Esophagus (tissue), 2 donors: Measurements from ENCODE around the gene BTBD19. TPM values are rescaled to one million over a fixed set of nuclear protein-coding genes. Genes with fewer than 3 reads are reported as not detected.
A peak's percentile ranks its signal among the peaks of the same experiment; 100 is the strongest.

ENCODE experiments used
- H3K27ac ChIP-seq, 2 donors: one replicate each; pipeline ENCODE4 v1.5.1; 2013; ENCODE audit warnings: low read depth in 2 of 2, mild to moderate bottlenecking in 2 of 2, inconsistent platforms in 1 of 2, low read length in 1 of 2, moderate library complexity in 1 of 2
- H3K27me3 ChIP-seq, 2 donors: one replicate each; pipeline ENCODE4 v1.6.1; 2013; ENCODE audit warnings: low read length in 2 of 2, control low read depth in 1 of 2, mild to moderate bottlenecking in 1 of 2; ENCODE audit not compliant: insufficient read depth in 2 of 2, control insufficient read depth in 1 of 2
- H3K36me3 ChIP-seq, 2 donors: one replicate each; pipeline ENCODE4 v1.6.1; 2013; ENCODE audit warnings: low read length in 1 of 2; ENCODE audit not compliant: control insufficient read depth in 2 of 2, insufficient read depth in 2 of 2
- H3K4me1 ChIP-seq, 2 donors: one replicate each; pipeline ENCODE4 v1.6.1; 2013; ENCODE audit warnings: low read length in 1 of 2; ENCODE audit not compliant: control insufficient read depth in 2 of 2, insufficient read depth in 2 of 2
- H3K4me3 ChIP-seq, 2 donors: one replicate each; pipeline ENCODE4 v1.5.1; 2013; ENCODE audit warnings: low read length in 2 of 2, mild to moderate bottlenecking in 2 of 2, low read depth in 1 of 2, moderate library complexity in 1 of 2
- H3K9me3 ChIP-seq, 2 donors: one replicate each; pipeline ENCODE4 v1.6.1; 2013; ENCODE audit warnings: mild to moderate bottlenecking in 2 of 2, low read depth in 1 of 2, low read length in 1 of 2, moderate library complexity in 1 of 2; ENCODE audit not compliant: control insufficient read depth in 2 of 2, insufficient read depth in 1 of 2
- WGBS, 2 donors: extraction: QIAGEN DNeasy Blood & Tissue Kit; methylation state at CpG; one replicate each; pipeline ENCODE4 v1.1.7; 2013; 5-methylcytosine and 5-hydroxymethylcytosine counted together
- polyA plus RNA-seq, 2 donors: library from polyadenylated mRNA; stranded (reverse); fragments of 200-250 nt; gene quantifications; one replicate each; pipeline ENCODE4 v1.2.3, GENCODE V29; 2013
- donor health status: healthy with polysubstance abuse.
- donor health status: Bipolar disorder and iron deficiency.

Gene BTBD19
- polyA plus RNA-seq, 2 donors: 1.3 to 8.0 TPM

GRCh38 chr1:44801491-44802305 is 6.6 kb upstream of the BTBD19 start:
- peaks cover 12 to 41% of the 10 kb centered on the region in 2 donors for H3K36me3 ChIP-seq
- peak overlapping the region; percentile 37 to 41 for H3K27ac ChIP-seq
- H3K9me3 ChIP-seq: no peaks in the 10 kb centered on the region
- H3K27me3 ChIP-seq: no peaks in the 10 kb centered on the region
- peak overlapping the region; percentile 52 to 77 for H3K4me3 ChIP-seq
- H3K4me1 ChIP-seq: peaks cover 0 to 18% of the 10 kb centered on the region in 2 donors
- WGBS, 2 donors: 51 to 59% methylated on average over 13 of the region's 13 CpGs

GRCh38 chr1:44802306-44803061 is 5.8 kb upstream of the BTBD19 start:
- peaks cover 12 to 41% of the 10 kb centered on the region in 2 donors for H3K36me3 ChIP-seq
- H3K4me1 ChIP-seq: peaks cover 0 to 25% of the 10 kb centered on the region in 2 donors
- H3K27ac ChIP-seq: peak overlapping the region; percentile 37 to 41
- 84 to 85% methylated on average over 13 of the region's 13 CpGs for WGBS, 2 donors
- H3K4me3 ChIP-seq: peak overlapping the region; percentile 27 to 77
- no peaks in the 10 kb centered on the region for H3K9me3 ChIP-seq
- no peaks in the 10 kb centered on the region for H3K27me3 ChIP-seq

- Histone ChIP-seq H3K9me3 (no peaks in the 10 kb centered on the region), H3K4me3 (peak overlapping the region; percentile 27 to 77), H3K27me3 (no peaks in the 10 kb centered on the region), H3K4me1 (peaks cover 0 to 30% of the 10 kb centered on the region in 2 donors), H3K27ac (peak overlapping the region in 1 of 2 donors; percentile 37), H3K36me3 (peaks cover 12 to 41% of the 10 kb centered on the region in 2 donors)
- 85 to 90% methylated on average over 9 of the region's 9 CpGs for WGBS, 2 donors
These were observed 5.3 kb upstream of the BTBD19 start for GRCh38 chr1:44803062-44803311.

GRCh38 chr1:44803312-44804095 is 4.8 kb upstream of the BTBD19 start:
- Histone ChIP-seq H3K4me3 (peak overlapping the region; percentile 9 to 77), H3K36me3 (peaks cover 12 to 41% of the 10 kb centered on the region in 2 donors), H3K27me3 (no peaks in the 10 kb centered on the region), H3K9me3 (no peaks in the 10 kb centered on the region), H3K4me1 (peaks cover 4 to 36% of the 10 kb centered on the region in 2 donors), H3K27ac (peak overlapping the region; percentile 25 to 69)
- WGBS, 2 donors: 78 to 84% methylated on average over 13 of the region's 13 CpGs

GRCh38 chr1:44805311-44806024 is 2.9 kb upstream of the BTBD19 start:
- WGBS, 2 donors: 91 to 93% methylated on average over 20 of the region's 20 CpGs
- Histone ChIP-seq H3K27me3 (no peaks in the 10 kb centered on the region), H3K4me3 (no peak overlapping the region), H3K36me3 (peaks cover 12 to 42% of the 10 kb centered on the region in 2 donors), H3K9me3 (no peaks in the 10 kb centered on the region), H3K27ac (peak overlapping the region; percentile 34 to 99), H3K4me1 (peaks cover 17 to 53% of the 10 kb centered on the region in 2 donors)

- H3K4me1 ChIP-seq: peaks cover 17 to 52% of the 10 kb centered on the region in 2 donors
- peak overlapping the region; percentile 99 to 100 for H3K27ac ChIP-seq
- H3K27me3 ChIP-seq: no peaks in the 10 kb centered on the region
- peaks cover 12 to 43% of the 10 kb centered on the region in 2 donors for H3K36me3 ChIP-seq
- H3K9me3 ChIP-seq: no peaks in the 10 kb centered on the region
- WGBS, 2 donors: 90 to 94% methylated on average over 68 to 70 of the region's 70 CpGs
- no peak overlapping the region for H3K4me3 ChIP-seq
These were observed 2.2 kb upstream of the BTBD19 start for GRCh38 chr1:44806025-44806703.

GRCh38 chr1:44806704-44807363 is 1.5 kb upstream of the BTBD19 start, which contains the start of gene DYNLT4:
DYNLT4 (minus strand) TSS chr1:44807351; CDS start chr1:44806668, 683 bp downstream.
- Histone ChIP-seq H3K4me1 (peaks cover 17 to 51% of the 10 kb centered on the region in 2 donors), H3K4me3 (peak within 1 kb of the TSS in 1 of 2 donors; percentile 5), H3K9me3 (no peaks in the 10 kb centered on the region), H3K27ac (peak within 1 kb of the TSS; percentile 99 to 100), H3K36me3 (peaks cover 12 to 43% of the 10 kb centered on the region in 2 donors), H3K27me3 (no peaks in the 10 kb centered on the region)
- WGBS, 2 donors: 39 to 42% methylated on average over 7 of the region's 7 CpGs

- 1 to 3% methylated on average over 16 of the region's 16 CpGs for WGBS, 2 donors
- Histone ChIP-seq H3K9me3 (no peaks in the 10 kb centered on the region), H3K27me3 (no peaks in the 10 kb centered on the region), H3K27ac (peak overlapping the region; percentile 99 to 100), H3K36me3 (peaks cover 12 to 38% of the 10 kb centered on the region in 2 donors), H3K4me3 (peak overlapping the region in 1 of 2 donors; percentile 4), H3K4me1 (peaks cover 17 to 50% of the 10 kb centered on the region in 2 donors)
These were observed 810 bp upstream of the BTBD19 start for GRCh38 chr1:44807364-44808062.
